Measurements from ENCODE around the gene FAM98A. TPM values are rescaled to one million over a fixed set of nuclear protein-coding genes. Genes with fewer than 3 reads are reported as not detected.

Gene FAM98A
- total RNA-seq, 1 experiment from 2014 or later = 70.9 TPM

- Histone ChIP-seq H3K4me2 (ENCODE audit: insufficient read depth, insufficient read length, low read length) (no peak overlapping the region), H4K20me1 (ENCODE audit: control insufficient read depth, insufficient read depth, insufficient read length) (no peaks in the 10 kb centered on the region), H2BK12ac (ENCODE audit: insufficient read length, low read depth, low read length) (no peak overlapping the region), H4K91ac (ENCODE audit: insufficient read length, low read depth, low read length) (no peak overlapping the region), H3K18ac (ENCODE audit: insufficient read length, low read depth, low read length) (no peak overlapping the region), H3K4me1 (ENCODE audit: insufficient read depth, low read length) (no peaks in the 10 kb centered on the region), H3K56ac (ENCODE audit: insufficient read length, low read depth, low read length) (no peak overlapping the region), H3K9ac (ENCODE audit: extremely low read depth, insufficient read length, low read length) (no peak overlapping the region), H3K4ac (ENCODE audit: low read depth, low read length) (no peak overlapping the region), H2AK5ac (ENCODE audit: insufficient read length, low read length) (no peak overlapping the region), H3K14ac (ENCODE audit: insufficient read depth, low read length) (no peak overlapping the region), H3K27me3 (ENCODE audit: insufficient read depth, low read length) (no peaks in the 10 kb centered on the region), H4K8ac (replicated peaks; ENCODE audit: insufficient read length, low read depth, low read length) (no peak overlapping the region), H2AFZ (ENCODE audit: low read length) (no peak overlapping the region), H2BK20ac (ENCODE audit: low read depth, low read length, poor library complexity, severe bottlenecking) (no peak overlapping the region), H3K9me3 (ENCODE audit: control insufficient read depth, low read depth, low read length) (no peaks in the 10 kb centered on the region), H3K79me1 (ENCODE audit: insufficient read depth, low read depth, low read length, poor library complexity, severe bottlenecking) (no peaks in the 10 kb centered on the region), H2BK5ac (ENCODE audit: insufficient read length, low read length) (no peak overlapping the region), H3K79me2 (ENCODE audit: insufficient read depth, low read length) (no peaks in the 10 kb centered on the region; the same call in 1 of the 2 replicates), H3K23me2 (ENCODE audit: insufficient read length, low read depth, low read length, poor library complexity, severe bottlenecking) (no peaks in the 10 kb centered on the region), H2BK15ac (ENCODE audit: low read depth, low read length) (no peak overlapping the region), H4K5ac (ENCODE audit: insufficient read length, low read depth, low read length) (no peak overlapping the region), H3T11ph (ENCODE audit: low read length) (no peak overlapping the region), H3K23ac (ENCODE audit: insufficient read length, low read depth, low read length) (no peak overlapping the region), H3K27ac (ENCODE audit: insufficient read length, low read depth, low read length) (no peak overlapping the region), H2BK120ac (ENCODE audit: low read depth, low read length, poor library complexity, severe bottlenecking) (no peak overlapping the region)
- peaks cover 6 to 11% (median 11%) of the 10 kb centered on the region in 3 experiments for H3K36me3 Mint-ChIP-seq (ENCODE audit: insufficient read depth in 1 of 3, low read depth in 3 of 3)
- no peaks in the 10 kb centered on the region for H3K27me3 Mint-ChIP-seq (ENCODE audit: low read depth)
- peaks cover 11 to 12% of the 10 kb centered on the region in 2 experiments for H3K9me3 Mint-ChIP-seq
- TF ChIP-seq CTCF (conservative IDR thresholded peaks at IDR 0.05) = no peak
- DNase-seq = no peak
- H3K27ac Mint-ChIP-seq = no peak overlapping the region
- WGBS (ENCODE audit: extremely low coverage, insufficient read length, low lambda C conversion rate) = no CpG with 5 or more reads among the region's 2 CpGs
- peaks cover 0 to 3% of the 10 kb centered on the region in 2 experiments; a peak in 1 of 4 replicates for H3K4me1 Mint-ChIP-seq
- H3K4me3 Mint-ChIP-seq = no peak overlapping the region
Observed at GRCh38 chr2:33644215-33644614, 45.1 kb upstream of the FAM98A start.
